GM23338 (cell line): ENCODE results near the gene PAGE2B.

ENCODE experiments used
- CREB1 ChIP-seq: fragments of 250-450 bp; sonication (Bioruptor Pico); IDR thresholded peaks from 2 replicates; pipeline ENCODE4 v1.5.0; 2020; ENCODE audit warnings: low read depth, mild to moderate bottlenecking, moderate library complexity
- EZH2 ChIP-seq: fragments of 200-600 bp; sonication (generic); IDR thresholded peaks from one replicate; pipeline ENCODE4 v1.8.0; 2017; ENCODE audit warnings: antibody characterized with exemption, mild to moderate bottlenecking, low read depth; ENCODE audit not compliant: unreplicated experiment
- EZH2phosphoT487 ChIP-seq: fragments of 200-600 bp; sonication (generic); IDR thresholded peaks from one replicate; pipeline ENCODE4 v1.8.1; 2018; ENCODE audit warnings: antibody characterized with exemption; ENCODE audit not compliant: unreplicated experiment
- POLR2AphosphoS5 ChIP-seq: IDR thresholded peaks from 2 replicates; pipeline ENCODE4 v1.6.1; 2016; ENCODE audit warnings: antibody characterized with exemption, low read depth
- STAT1 ChIP-seq: IDR thresholded peaks from one replicate; pipeline ENCODE4 v1.6.1; 2016; ENCODE audit warnings: antibody characterized with exemption; ENCODE audit not compliant: unreplicated experiment
- ZNF114 ChIP-seq: fragments of 250-450 bp; sonication (Bioruptor Pico); IDR thresholded peaks from 2 replicates; pipeline ENCODE4 v1.5.0; 2020; ENCODE audit warnings: mild to moderate bottlenecking, moderate library complexity
- TF ChIP-seq, protein P1 (sequence below): IDR thresholded peaks from one replicate; pipeline ENCODE4 v1.6.1; 2018; ENCODE audit warnings: antibody characterized with exemption; ENCODE audit not compliant: unreplicated experiment
- TF ChIP-seq, protein P2 (sequence below), 2 experiments: fragments of 200-600 bp in 1 of 2; sonication (generic) in 1 of 2; conservative IDR thresholded peaks; 2 replicates each; pipeline versions ENCODE4 v1.5.1 to v1.6.1; 2016 to 2017; ENCODE audit warnings: antibody characterized with exemption in 2 of 2, low read depth in 2 of 2, mild to moderate bottlenecking in 2 of 2, moderate library complexity in 1 of 2
- TF ChIP-seq, protein P3 (sequence below): IDR thresholded peaks from 2 replicates; pipeline ENCODE4 v1.6.1; 2016; ENCODE audit warnings: antibody characterized with exemption

DNA sequence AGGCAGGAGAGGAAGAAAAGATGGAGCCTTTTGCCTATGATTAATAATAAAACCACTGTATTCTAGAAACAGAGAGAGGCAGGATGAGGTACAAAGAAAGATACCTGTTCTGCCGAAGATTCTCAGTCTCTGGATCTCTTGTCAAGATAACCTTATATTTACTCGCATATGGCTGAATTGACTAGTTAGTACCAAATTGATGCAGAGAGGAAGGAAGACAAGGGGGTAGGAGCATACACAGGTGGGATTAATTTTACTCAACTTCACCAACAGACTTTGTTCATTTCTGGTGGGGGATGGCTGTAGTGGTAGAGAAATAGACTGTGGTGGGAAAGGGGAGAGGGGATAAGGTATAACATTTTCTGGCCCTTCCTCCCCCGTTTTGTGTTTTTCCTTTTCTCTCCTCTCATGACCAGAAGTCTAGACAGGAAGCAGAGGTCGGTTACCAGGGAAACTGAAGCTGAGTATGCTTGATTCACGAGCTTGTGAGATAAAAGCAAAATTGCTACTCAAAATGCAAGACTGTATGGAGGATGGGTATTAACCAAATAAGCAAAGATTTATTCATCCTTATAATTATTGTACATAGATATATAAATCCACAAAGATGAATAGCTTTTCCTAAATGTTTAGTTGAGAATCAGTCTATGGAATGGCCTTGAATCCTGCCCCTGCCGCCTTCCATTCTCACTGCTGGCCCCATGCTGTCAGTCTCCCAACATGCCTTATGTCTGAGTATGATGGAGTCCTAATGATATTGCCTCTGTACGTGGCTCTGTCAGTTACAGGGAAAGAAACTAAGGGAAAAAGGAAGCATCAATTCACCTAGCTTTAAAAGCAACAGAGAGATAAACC is 17.8 kb upstream of the PAGE2B start:
- TF ChIP-seq, protein P1, sequence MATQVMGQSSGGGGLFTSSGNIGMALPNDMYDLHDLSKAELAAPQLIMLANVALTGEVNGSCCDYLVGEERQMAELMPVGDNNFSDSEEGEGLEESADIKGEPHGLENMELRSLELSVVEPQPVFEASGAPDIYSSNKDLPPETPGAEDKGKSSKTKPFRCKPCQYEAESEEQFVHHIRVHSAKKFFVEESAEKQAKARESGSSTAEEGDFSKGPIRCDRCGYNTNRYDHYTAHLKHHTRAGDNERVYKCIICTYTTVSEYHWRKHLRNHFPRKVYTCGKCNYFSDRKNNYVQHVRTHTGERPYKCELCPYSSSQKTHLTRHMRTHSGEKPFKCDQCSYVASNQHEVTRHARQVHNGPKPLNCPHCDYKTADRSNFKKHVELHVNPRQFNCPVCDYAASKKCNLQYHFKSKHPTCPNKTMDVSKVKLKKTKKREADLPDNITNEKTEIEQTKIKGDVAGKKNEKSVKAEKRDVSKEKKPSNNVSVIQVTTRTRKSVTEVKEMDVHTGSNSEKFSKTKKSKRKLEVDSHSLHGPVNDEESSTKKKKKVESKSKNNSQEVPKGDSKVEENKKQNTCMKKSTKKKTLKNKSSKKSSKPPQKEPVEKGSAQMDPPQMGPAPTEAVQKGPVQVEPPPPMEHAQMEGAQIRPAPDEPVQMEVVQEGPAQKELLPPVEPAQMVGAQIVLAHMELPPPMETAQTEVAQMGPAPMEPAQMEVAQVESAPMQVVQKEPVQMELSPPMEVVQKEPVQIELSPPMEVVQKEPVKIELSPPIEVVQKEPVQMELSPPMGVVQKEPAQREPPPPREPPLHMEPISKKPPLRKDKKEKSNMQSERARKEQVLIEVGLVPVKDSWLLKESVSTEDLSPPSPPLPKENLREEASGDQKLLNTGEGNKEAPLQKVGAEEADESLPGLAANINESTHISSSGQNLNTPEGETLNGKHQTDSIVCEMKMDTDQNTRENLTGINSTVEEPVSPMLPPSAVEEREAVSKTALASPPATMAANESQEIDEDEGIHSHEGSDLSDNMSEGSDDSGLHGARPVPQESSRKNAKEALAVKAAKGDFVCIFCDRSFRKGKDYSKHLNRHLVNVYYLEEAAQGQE: no peak
- TF ChIP-seq, protein P2, sequence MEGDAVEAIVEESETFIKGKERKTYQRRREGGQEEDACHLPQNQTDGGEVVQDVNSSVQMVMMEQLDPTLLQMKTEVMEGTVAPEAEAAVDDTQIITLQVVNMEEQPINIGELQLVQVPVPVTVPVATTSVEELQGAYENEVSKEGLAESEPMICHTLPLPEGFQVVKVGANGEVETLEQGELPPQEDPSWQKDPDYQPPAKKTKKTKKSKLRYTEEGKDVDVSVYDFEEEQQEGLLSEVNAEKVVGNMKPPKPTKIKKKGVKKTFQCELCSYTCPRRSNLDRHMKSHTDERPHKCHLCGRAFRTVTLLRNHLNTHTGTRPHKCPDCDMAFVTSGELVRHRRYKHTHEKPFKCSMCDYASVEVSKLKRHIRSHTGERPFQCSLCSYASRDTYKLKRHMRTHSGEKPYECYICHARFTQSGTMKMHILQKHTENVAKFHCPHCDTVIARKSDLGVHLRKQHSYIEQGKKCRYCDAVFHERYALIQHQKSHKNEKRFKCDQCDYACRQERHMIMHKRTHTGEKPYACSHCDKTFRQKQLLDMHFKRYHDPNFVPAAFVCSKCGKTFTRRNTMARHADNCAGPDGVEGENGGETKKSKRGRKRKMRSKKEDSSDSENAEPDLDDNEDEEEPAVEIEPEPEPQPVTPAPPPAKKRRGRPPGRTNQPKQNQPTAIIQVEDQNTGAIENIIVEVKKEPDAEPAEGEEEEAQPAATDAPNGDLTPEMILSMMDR (conservative IDR thresholded peaks at IDR 0.05; ENCODE audit: low read depth in 2 of 2): no peak
- TF ChIP-seq, protein P3, sequence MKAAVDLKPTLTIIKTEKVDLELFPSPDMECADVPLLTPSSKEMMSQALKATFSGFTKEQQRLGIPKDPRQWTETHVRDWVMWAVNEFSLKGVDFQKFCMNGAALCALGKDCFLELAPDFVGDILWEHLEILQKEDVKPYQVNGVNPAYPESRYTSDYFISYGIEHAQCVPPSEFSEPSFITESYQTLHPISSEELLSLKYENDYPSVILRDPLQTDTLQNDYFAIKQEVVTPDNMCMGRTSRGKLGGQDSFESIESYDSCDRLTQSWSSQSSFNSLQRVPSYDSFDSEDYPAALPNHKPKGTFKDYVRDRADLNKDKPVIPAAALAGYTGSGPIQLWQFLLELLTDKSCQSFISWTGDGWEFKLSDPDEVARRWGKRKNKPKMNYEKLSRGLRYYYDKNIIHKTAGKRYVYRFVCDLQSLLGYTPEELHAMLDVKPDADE: no peak
- TF ChIP-seq POLR2AphosphoS5: no peak
- no peak for TF ChIP-seq EZH2phosphoT487
- TF ChIP-seq CREB1 (CRISPR knock-in tag): no peak
- TF ChIP-seq STAT1: no peak
- TF ChIP-seq EZH2: no peak
- no peak for TF ChIP-seq ZNF114 (CRISPR knock-in tag)
